Right kidney (tissue), 1 donor: ENCODE measurements around the gene TAF4B.
"Not testable (repeated sequence)": the region's sequence is repeated elsewhere in the genome, so short reads cannot be mapped to it uniquely, and the experiment has no call there.

Experiments
- DNase-seq: peaks from one replicate; pipeline ENCODE4 v3.0.0-alpha.2; 2016

Gene TAF4B

DNA sequence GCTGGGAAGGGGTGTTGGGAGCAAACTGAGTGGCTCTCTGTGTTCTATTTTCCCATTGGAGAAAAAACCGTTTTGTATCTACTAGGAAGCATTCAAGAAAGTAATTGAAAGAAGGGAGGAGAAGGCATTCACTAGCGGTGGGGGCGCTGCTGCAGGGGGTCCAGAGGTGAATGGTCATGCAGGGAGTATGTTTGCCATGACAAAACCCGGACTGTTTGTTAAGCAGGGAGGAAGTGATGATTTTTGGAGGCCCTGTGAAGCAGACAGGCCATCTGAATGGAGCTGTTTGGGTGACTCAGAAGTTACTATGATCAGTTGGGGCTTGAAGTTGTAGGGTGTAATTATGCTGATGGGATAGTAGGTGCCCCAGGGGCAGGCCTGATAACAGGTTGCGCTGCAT, 7.0 kb downstream of the TAF4B start:
- DNase-seq: no peak

DNA sequence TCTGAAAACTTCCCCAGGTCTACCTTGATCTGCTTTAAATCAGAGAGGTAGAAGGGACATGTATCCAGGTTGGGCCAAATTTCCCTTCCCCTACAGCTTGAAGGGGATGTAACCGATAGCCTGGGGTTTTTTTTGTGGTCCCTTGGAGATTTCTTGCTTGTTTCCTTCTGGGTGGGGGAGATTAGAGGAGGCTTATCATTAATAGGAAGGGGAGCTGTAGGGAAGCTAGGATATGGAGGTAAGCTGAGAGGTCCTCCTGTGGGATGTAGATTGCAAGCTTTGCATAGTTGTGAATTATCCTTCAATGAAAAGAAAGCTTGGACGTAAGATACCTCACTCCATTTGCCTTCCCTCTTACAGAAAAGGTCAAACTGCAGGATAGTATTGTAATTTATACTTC, 11.1 kb downstream of the TAF4B start:
- DNase-seq: not testable (repeated sequence)

- DNase-seq: not testable (repeated sequence)
Observed at GRCh38 chr18:26238718-26239117, 12.5 kb downstream of the TAF4B start.

- not testable (repeated sequence) for DNase-seq
Observed at GRCh38 chr18:26242392-26242791, 16.1 kb downstream of the TAF4B start.

DNA sequence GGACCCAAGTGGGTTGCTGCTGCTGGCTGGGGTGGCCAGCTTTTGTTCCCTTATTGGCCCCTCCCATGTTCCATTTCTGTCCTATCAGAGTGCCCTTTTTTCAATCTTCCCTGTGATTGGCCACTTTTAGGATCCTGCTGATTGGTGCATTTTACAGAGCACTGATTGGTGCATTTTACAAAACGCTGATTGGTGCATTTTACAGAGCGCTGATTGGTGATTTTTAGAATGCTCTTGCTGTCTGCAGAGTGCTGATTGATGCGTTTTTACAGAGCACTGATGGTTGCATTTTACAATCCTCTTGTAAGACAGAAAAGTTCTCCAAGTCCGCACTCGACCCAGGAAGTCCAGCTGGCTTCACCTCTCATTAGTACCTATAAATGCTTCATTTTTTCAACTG, 19.2 kb downstream of the TAF4B start:
- not testable (repeated sequence) for DNase-seq

DNA sequence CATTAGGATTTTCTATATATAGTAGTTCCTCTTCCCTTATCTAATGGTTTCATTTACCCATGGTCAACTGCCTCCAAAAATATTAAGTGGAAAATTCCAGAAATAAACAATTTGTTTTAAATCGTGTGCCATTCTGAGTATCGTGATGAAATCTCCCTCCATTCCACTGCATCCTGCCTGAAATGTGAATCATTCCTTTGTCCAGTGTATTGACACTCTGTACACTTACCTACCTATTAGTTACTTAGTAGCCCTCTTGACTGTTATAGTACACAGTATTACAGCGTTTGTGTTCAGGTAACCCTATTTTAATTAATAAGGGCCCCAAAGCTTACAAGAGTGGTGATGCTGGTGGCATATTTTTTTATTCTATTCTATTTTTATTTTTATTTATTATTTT, 26.2 kb downstream of the TAF4B start:
- no peak for DNase-seq

DNA sequence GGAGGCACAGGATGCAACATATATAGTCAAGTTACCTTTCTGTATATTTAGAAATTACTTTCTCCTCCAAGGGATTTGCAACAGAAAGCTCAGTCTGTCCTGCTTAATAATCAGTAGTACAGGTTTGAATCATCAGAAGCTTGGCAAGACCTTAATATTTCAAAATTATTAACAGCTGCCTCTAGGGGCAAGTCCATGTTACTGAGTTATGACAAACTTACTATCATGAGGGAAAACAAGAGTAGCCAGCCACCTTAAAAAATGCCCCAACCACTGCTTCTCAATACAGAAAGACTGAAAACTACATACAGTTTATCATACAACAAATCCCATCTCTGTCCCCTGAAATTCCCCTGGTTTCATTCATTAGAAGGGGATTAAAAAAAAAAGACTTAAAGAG, 28.6 kb downstream of the TAF4B start:
- DNase-seq: not testable (repeated sequence)

DNA sequence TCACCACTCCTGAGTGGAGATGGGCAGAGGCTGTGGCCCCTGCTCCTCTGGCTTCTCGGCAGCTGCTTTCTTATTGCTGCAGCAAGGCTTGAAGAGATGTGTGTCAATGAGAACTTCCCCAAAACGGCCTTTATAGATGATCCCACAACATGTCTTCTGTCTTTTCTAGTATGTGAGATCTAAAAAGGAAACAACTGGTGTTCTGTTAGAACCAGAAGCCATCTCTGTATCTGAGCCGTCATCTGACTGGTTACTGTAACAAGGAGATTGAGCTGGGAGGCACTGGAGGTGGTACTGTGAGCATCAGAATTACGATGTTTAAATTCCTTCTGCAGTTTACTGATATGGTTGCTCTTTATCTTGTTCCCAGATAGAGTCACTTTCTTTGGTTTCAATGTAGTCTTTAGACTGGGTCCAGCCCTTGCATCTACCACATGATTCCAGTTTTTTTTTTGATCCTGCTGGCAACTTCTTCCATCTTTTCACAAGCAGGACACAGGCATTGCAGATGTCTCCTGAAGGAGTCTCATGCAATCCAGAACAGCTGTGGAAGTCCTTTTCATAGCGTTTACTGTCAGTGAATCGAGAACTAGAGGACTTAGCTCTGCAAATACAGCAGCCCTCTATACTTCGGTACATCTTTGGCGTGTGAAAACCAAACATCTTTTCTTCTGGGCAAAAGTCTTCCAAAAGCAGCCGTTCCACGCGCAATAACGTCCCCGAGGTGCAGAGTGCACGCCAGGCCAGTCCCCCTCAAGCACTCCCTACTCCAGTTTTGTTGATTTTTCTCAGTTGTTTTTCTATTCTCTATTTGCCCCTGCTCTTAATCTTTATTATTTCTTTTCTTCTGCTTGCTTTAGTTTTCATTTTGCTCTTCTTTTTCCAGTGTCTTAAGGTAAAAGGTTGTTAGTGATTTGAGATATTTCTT, 29.7 kb downstream of the TAF4B start:
- DNase-seq: no peak

GRCh38 chr18:26258711-26259110, 32.5 kb downstream of the TAF4B start:
- DNase-seq: no peak

DNA sequence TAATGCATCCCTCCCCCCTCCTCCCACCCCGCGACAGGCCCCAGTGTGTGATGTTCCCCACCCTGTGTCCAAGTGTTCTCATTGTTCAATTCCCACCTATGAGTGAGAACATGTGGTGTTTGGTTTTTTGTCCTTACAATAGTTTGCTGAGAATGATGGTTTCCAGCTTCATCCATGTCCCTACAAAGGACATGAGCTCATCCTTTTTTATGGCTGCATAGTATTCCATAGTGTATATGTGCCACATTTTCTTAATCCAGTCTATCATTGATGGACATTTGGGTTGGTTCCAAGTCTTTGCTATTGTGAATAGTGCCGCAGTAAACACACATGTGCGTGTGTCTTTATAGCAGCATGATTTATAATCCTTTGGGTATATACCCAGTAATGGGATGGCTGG, 33.2 kb downstream of the TAF4B start:
- not testable (repeated sequence) for DNase-seq

GRCh38 chr18:26262156-26262555, 35.9 kb downstream of the TAF4B start:
- DNase-seq: no peak

DNA sequence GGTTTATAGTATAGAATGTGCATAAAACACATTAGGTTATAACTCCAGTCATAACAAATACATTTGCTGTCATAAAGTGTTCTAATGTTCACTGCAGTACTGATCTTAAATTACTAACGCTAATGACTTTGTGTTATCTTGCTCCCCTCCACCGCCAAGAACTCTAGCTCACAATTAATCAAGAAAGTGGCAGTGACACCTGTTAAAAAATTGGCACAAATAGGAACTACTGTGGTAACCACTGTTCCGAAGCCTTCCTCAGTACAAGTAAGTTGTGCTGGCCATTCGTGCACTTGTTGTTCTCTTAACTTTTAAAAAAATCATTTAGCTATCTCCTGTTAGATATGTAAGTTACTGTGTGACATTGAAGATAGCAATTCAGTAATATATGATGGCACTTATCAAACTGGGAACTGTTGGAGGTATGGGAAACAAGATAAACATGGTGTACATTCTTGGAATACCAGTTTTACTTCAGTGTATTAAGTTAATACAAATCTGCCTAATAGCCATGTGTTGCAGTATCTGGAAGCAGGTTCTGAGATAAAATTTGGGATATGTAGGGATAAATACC, 41.2 kb downstream of the TAF4B start:
- DNase-seq: no peak

DNA sequence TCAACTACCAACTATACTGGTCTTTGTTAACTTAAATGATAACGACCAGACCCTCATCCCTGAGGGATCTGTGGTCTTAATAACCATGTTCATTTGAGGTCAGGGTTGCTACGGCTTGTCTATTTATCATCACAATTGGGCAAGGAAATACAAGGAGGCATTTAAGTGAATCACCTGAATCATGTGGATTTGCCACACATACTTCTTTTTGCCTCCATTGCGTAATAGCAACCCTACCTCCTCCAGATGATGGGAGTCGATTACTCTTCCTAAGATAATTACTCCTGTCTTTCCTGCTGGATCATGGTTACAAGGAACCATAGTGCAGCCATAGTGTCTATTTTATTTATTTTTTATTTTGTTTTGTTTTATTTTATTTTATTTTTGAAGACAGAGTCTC, 42.2 kb downstream of the TAF4B start:
- no peak for DNase-seq

DNA sequence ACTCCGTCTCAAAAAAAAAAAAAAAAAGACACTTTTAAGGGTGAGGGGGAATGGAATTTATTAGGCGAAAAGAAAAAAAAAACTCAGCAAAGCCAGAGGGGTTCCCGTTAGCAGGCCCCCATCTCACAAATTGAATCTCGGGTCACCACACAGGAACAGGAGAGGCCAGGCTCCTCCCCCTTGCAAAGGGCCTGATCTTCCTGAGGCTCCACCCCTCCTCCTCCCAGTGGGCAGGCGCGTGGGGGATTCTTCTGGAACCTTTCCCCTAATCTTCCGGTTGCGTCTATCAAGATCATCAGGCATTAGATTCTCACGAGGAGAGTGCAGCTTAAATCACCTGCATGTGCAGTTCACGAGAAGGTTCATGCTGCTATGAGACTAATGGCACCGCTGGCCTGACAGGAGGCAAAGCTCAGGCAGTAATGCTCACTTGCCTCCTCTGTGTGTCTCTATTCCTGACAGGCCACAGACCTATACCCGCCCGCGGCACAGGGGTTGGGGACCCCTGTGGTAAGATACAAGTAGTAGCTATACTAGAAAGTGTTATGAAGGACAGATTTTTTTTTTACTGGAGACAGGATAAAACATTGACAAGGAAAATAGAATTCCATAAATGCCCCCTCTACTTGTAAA, 45.8 kb downstream of the TAF4B start:
- no peak for DNase-seq

DNA sequence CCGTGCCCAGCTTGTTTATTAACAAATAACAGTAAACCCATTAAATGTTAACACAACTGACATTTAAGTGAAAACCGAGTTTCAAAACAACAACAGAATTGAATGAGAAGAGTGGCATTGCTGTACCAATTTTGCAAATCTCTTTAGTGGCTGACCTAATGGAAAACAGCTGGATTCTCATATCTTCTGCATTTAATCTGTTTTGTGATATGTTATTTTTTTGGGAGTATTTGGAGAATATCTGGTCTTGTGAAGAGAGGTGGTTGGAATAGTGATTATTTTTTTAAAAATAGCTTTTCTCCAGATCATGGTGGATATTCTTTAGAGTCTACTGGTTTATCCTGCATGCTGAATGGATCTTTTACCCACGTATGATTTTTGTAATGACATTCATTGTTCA, 51.1 kb downstream of the TAF4B start:
- no peak for DNase-seq

DNA sequence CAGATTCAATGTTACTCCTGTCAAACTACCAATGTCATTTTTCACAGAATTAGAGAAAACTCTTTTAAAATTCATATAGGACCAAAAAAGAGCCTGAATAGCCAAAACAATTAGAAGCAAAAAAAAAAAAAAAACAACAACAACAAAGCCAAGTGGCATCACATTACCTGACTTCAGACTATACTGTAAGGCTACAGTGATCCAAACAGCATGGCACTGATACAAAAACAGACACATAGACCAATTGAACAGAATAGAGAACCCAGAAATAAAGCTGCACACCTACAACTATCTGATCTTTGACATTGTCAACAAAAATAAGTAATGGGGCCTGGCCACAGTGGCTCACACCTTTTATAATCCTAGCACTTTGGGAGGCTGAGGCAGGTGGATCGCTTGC, 53.2 kb downstream of the TAF4B start:
- no peak for DNase-seq

DNA sequence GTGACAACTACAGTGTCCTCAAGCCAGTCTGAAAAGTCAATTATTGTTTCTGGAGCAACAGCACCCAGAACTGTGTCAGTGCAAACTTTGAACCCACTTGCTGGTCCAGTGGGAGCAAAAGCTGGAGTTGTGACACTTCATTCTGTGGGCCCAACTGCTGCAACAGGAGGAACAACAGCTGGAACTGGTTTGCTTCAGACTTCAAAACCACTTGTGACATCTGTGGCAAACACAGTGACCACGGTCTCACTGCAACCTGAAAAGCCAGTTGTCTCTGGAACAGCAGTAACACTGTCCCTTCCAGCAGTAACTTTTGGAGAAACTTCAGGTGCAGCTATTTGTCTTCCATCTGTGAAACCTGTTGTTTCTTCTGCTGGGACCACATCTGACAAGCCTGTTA, 59.8 kb downstream of the TAF4B start:
- no peak for DNase-seq

DNA sequence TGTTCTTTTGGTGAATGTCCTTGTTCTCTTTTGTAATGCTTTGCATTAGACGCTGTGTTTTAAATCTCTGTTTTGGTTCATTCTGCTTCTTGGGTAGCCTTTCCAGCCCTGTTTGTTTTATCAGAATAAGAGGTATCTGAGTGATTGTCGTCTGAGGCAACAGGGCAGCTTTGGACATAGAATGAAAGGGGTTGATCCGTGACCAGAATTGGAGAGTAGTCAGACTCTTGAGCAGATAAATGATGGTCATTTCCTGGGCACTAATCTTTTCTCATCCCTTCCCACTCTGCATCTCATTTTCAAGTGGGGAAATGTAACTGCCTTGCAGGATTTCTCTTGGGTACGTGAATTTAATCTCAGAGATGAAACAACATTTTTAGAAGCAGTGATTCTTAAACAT, 61.4 kb downstream of the TAF4B start:
- no peak for DNase-seq

DNA sequence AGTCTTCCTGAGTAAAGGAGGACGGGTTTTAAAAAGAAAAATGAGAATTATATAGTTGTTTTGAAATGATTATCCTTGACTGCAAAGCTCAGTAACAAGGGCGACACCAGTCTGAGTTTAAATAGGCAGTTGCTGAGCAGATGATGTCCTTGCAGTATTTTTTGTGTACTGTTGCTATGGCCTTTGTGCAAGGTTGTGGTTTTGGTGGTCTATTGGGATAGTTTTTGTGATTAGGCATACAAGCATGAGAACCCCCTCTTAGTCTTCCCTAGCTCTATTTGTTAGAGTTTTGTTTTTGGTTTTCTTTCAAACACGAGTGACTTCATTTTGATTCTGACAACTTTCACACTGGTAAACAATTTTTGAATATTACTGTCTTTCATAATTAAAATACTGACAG, 64.1 kb downstream of the TAF4B start:
- DNase-seq: no peak

- DNase-seq: no peak
Observed at GRCh38 chr18:26293982-26294381, 67.7 kb downstream of the TAF4B start.

DNA sequence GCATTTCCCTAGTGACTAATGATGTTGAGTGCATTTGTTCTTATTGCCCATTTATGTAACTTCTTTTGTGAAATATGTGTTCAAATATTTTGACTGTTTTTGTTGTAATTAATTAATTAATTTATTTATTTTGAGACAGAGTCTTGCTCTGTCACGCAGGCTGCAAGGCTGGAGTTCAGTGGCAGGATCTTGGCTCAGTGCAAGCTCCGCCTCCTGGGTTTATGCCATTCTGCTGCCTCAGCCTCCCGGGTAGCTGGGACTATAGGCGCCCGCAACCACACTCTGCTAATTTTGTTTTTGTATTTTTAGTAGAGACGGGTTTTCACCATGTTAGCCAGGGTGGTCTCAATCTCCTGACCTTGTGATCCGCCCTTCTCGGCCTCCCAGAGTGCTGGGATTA, 71.9 kb downstream of the TAF4B start:
- no peak for DNase-seq

GRCh38 chr18:26301681-26302080, 75.4 kb downstream of the TAF4B start:
- no peak for DNase-seq

GRCh38 chr18:26303222-26303621, 77.0 kb downstream of the TAF4B start:
- DNase-seq: not testable (repeated sequence)

DNA sequence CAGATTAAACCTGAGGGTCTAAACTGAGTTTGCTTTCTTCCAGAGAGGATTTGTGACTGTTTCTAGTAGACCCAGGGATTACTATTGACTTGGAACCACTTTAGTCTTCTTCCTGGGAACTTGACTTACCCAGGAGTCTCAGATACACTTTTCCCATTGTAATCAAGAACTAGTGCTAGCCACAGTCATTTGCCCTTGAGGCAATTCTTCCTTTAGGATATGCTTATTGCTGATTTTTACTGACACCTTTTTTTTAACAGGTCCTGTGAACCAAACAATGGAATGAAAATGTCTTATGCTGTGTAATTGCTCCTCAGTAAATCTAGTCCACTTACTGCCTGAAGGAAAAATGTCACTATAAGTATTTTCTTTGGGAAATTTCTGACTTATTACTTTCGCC, 78.3 kb downstream of the TAF4B start:
- DNase-seq: no peak
